Endometrial microvascular endothelial cells (primary cell): ENCODE data around the gene REX1BD. TPM values are rescaled to one million over a fixed set of nuclear protein-coding genes. Genes with fewer than 3 reads are reported as not detected.
"Not testable (repeated sequence)": the region's sequence is repeated elsewhere in the genome, so short reads cannot be mapped to it uniquely, and the experiment has no call there.

Experiments
- in situ Hi-C: cut with HindIII; loops from 2 replicates; pipeline ENCODE4 v1.10.0; 2017; ENCODE audit warnings: low sequenced_read_pairs, low pct_unique_long_range_greater_than_20kb; ENCODE audit errors: inconsistent ontology term
- total RNA-seq: library from RNA; depleted of rRNA; stranded (reverse); fragments of >200 nt; gene quantifications from one replicate; pipeline ENCODE4 v1.2.3, GENCODE V29; 2015; ENCODE audit errors: inconsistent ontology term

REX1BD gene
- total RNA-seq: 65.9 TPM

GRCh38 chr19:18588611-18589379 lies at the start of gene REX1BD:
TSS of gene REX1BD (plus strand) at chr19:18588798. CDS start at chr19:18588802, 4 bp downstream.
- in situ Hi-C loops: no loop called here

- in situ Hi-C loops: no loop called here
These were observed 49.2 kb upstream of the REX1BD start for GRCh38 chr19:18539372-18539771.

- in situ Hi-C loops: not testable (repeated sequence)
These were observed 48.4 kb upstream of the REX1BD start for GRCh38 chr19:18540200-18540599.

- in situ Hi-C loops: no loop called here
These were observed 47.2 kb upstream of the REX1BD start for GRCh38 chr19:18541258-18541991.

GRCh38 chr19:18541992-18542940 lies 46.3 kb upstream of the REX1BD start:
- in situ Hi-C loops: no loop called here

- in situ Hi-C loops: no loop called here
These were observed 45.4 kb upstream of the REX1BD start, which contains the start of gene FKBP8 for GRCh38 chr19:18542941-18543813. TSS of gene FKBP8 (minus strand) at chr19:18543573. CDS start at chr19:18541970, 1,603 bp downstream.

- in situ Hi-C loops: no loop called here
These were observed 44.7 kb upstream of the REX1BD start for GRCh38 chr19:18543814-18544475.

GRCh38 chr19:18551631-18552030 lies 37.0 kb upstream of the REX1BD start:
- in situ Hi-C loops: no loop called here

GRCh38 chr19:18557411-18558201 lies 31.0 kb upstream of the REX1BD start, which contains the start of gene KXD1:
TSS of gene KXD1 (plus strand) at chr19:18557870. CDS start at chr19:18562057, 4,187 bp downstream.
- in situ Hi-C loops: no loop called here

GRCh38 chr19:18558202-18558555 lies 30.4 kb upstream of the REX1BD start:
- in situ Hi-C loops: no loop called here

- in situ Hi-C loops: no loop called here
These were observed 30.0 kb upstream of the REX1BD start for GRCh38 chr19:18558604-18559003.

- in situ Hi-C loops: no loop called here
These were observed 28.9 kb upstream of the REX1BD start for GRCh38 chr19:18559685-18560084.

GRCh38 chr19:18562086-18562485 lies 26.5 kb upstream of the REX1BD start:
- in situ Hi-C loops: no loop called here

- in situ Hi-C loops: no loop called here
These were observed 21.6 kb upstream of the REX1BD start for GRCh38 chr19:18566953-18567352.

- in situ Hi-C loops: no loop called here
These were observed 20.2 kb upstream of the REX1BD start for GRCh38 chr19:18568367-18568766.

- in situ Hi-C loops: no loop called here
These were observed 16.8 kb upstream of the REX1BD start, which contains the start of gene UBA52 for GRCh38 chr19:18571564-18572344. TSS of gene UBA52 (plus strand) at chr19:18571857. CDS start at chr19:18573301, 1,444 bp downstream.
